CD4-positive, alpha-beta T cell treated with Interleukin-12 subunit alpha and Interleukin-12 subunit beta, for 1 hour (primary cell): ENCODE results near the gene NRXN2.
"Not testable (repeated sequence)": the region's sequence is repeated elsewhere in the genome, so short reads cannot be mapped to it uniquely, and the experiment has no call there.

ENCODE experiments used
- DNase-seq: peaks from one replicate; pipeline ENCODE4 v3.0.0-alpha.2; 2020

The NRXN2 gene

GRCh38 chr11:64601605-64602465 is 121.2 kb downstream of the NRXN2 start:
- DNase-seq: no peak

DNA sequence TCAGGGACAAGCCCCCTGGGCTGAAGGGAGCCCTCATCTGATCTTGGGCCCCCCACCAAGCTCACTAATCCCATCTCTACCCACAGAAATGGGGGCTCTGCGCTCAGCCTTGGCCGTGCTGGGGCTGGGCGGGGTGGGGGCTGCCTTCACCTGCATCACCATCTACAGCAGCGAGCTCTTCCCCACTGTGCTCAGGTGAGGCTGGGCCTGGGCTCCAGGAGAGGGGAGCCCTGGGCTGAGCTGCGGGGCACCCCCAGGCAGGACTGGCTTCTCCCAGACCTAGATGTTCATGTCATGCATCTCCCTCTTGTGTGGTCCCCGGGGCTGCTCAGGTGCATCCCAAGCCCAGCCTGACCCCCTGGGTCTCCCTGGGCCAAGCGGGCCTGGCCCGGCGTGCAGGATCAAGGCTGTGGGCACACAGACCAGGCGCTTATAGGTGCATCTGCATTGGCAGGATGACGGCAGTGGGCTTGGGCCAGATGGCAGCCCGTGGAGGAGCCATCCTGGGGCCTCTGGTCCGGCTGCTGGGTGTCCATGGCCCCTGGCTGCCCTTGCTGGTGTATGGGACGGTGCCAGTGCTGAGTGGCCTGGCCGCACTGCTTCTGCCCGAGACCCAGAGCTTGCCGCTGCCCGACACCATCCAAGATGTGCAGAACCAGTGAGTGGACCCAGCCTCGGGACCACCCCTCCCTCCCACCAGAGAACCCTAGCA is 122.6 kb downstream of the NRXN2 start:
- DNase-seq: no peak

GRCh38 chr11:64599698-64600211 is 123.2 kb downstream of the NRXN2 start:
- DNase-seq: no peak

- DNase-seq: no peak
Measured at GRCh38 chr11:64598797-64599697, 124.0 kb downstream of the NRXN2 start.

DNA sequence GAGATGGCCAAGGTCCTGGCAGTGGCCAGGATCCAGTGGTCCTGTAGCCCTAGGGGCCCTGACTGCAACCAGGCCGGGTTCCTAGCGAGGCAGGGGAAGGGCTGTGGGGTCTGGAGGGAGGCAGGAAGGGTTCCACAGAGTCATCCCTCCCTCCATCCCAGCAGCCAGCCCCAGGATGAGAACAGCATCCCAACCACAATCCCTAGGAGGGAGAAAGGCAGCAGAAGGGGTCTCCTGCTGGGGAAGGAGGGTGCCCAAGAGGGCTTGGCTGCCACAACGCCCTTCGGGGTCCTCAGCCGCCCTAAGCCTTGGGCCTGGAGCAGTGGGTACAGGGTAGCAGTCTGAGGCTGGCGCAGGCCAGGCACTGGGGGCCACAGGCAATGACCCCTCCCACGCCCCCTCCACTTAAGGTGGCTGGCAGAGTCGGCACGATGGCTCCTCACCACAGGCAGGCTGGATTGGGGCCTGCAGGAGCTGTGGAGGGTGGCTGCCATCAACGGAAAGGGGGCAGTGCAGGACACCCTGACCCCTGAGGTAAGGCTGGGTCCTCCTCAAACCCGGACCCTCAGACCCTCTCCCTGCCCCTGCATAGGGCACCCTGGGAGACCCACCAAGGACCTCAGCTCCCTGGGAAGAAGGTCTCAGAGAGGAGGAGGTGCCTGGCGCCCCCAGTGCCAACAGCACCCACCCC is 124.7 kb downstream of the NRXN2 start:
- DNase-seq: no peak

DNA sequence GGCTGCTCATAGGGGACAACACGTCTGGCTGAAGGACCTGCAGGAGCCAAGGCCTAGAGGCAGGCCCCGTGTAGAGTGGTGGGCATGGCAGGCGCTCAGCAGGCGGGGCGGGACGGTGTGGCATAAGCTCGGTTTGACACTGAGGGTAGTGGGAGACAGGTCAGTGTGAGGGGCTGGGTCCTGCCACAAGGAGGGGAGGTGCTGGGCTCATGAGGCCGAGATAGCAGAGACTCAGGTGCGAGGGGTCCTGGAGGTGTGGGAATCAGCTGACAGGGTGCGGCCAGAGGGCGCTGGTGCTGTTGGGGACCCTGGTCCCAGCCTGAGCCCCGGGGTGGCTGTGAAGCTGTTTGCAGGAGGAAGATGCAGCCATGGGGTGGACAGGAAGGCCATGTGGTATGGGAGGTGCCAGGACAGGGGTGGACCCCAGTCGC is 125.3 kb downstream of the NRXN2 start:
- DNase-seq: no peak

GRCh38 chr11:64595922-64596321 is 127.1 kb downstream of the NRXN2 start:
- not testable (repeated sequence) for DNase-seq

DNA sequence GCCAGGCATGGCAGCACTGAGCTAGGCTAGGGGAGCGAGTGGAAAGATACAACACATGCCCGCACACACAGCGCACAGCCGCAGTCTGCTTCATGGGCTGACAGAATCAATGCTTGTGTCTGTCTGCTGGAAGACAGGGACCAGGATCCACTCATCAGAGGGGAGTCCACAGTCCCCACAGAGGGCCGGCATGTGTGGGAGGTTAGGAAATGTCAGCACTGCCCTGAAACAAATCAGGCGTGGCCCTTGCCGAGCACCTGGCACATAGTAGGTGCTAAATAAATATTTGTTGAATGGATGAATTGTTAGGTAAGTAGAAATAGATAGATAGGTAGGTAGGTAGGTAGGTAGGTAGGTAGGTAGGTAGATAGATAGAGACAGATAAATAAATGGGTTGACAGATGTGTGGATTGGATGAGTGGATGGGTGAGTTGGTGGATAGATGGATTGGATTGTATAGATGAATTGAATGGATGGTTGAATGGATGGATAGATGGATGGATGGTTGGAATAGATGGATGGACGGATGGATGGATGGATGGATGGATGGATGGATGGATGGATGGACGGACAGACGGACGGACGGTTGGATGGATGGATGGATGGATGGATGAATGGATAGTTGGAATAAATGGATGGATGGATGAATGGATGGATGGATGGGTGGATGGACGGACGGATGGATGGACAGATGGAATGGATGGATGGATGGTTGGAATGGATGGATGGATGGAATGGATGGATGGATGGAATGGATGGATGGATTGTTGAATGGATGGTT is 128.6 kb downstream of the NRXN2 start:
- no peak for DNase-seq

DNA sequence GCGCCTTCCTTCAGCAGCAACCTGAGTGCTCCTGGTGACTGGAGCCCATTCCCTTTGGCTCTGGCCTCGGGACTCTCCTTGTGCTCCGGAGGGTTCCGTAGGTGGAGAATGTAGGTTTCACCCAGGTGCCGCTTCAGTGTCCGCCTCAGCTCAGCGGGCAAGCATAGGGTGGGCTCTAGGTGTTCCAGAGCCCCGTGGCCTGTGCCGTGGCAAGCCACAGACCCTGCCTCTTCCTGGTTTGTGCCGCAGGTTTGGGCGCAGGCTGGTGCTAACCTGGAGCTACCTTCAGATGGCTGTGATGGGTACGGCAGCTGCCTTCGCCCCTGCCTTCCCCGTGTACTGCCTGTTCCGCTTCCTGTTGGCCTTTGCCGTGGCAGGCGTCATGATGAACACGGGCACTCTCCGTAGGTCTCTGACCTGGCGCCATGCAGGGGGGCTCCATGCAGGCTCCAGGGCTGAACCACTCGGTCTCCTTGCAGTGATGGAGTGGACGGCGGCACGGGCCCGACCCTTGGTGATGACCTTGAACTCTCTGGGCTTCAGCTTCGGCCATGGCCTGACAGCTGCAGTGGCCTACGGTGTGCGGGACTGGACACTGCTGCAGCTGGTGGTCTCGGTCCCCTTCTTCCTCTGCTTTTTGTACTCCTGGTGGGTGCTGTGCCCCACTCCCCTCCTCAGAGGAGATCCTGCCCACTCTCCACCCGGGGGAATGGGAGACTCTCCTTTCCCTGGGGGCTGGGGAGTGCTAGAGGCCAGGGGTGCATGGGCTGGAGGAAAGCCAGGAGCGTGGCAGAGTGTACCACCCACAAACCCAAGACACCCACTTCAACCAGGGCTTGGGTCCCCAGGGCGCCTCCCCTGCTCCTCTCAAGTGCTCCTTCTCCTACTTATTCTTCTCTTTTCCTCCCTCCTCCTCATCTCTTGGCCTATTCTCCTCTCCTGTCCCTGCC is 129.6 kb downstream of the NRXN2 start:
- no peak for DNase-seq

- no peak for DNase-seq
Measured at GRCh38 chr11:64592656-64593055, 130.3 kb downstream of the NRXN2 start.

GRCh38 chr11:64592234-64592615 is 130.8 kb downstream of the NRXN2 start:
- no peak for DNase-seq

DNA sequence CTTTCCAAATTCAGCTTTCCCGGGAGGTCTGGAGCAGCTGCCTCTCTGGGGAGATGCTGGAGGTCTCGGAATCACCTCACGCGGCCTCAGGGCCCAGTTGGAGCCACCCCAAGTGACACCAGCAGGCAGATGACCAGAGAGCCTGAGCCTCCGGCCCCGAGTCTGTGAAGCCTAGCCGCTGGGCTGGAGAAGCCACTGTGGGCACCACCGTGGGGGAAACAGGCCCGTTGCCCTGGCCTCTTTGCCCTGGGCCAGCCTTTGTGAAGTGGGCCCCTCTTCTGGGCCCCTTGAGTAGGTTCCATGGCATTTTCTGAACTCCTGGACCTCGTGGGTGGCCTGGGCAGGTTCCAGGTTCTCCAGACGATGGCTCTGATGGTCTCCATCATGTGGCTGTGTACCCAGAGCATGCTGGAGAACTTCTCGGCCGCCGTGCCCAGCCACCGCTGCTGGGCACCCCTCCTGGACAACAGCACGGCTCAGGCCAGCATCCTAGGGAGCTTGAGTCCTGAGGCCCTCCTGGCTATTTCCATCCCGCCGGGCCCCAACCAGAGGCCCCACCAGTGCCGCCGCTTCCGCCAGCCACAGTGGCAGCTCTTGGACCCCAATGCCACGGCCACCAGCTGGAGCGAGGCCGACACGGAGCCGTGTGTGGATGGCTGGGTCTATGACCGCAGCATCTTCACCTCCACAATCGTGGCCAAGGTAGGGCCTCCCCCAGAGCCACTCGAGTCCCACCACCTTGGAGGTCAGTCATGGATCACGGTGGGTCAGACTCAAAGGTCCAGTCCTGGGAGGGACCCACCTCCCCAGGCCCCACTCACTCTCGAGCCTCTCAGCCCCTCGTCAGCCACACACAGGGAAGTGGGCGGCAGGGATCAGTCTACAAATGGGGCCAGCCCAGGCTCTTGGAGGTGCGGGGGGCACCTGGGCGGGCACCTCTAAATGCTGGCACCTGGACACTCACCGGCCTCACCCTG is 131.5 kb downstream of the NRXN2 start:
- DNase-seq: no peak

DNA sequence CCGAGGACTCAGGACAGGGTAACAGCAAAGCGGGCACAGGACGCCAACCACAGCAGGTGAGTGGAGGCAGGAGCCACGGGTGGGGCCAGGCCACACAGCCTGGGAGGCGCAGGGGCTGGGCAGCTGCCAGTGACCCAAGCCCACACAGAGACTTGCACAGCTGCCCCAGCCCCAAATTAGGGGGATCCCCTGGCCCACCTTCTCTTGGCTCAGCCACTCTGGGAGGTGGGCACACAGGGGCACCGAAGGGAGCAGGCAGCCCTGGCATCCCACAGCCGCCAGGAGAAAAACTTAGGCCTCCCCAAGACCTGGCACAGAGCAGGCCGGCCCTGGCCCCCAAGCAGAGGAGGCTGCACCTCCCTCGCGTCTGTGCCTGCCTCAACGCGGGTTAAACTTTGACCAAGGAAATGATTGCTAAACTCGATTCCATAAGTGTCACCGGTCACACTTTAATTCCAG is 132.2 kb downstream of the NRXN2 start, which contains the start of gene SLC22A12:
SLC22A12 (plus strand) TSS at position 458 of the 459 bp plus-strand sequence. CDS start 337 bp downstream, outside the sequence.
- DNase-seq: no peak

- DNase-seq: no peak
Measured at GRCh38 chr11:64588701-64589100, 134.3 kb downstream of the NRXN2 start.

DNA sequence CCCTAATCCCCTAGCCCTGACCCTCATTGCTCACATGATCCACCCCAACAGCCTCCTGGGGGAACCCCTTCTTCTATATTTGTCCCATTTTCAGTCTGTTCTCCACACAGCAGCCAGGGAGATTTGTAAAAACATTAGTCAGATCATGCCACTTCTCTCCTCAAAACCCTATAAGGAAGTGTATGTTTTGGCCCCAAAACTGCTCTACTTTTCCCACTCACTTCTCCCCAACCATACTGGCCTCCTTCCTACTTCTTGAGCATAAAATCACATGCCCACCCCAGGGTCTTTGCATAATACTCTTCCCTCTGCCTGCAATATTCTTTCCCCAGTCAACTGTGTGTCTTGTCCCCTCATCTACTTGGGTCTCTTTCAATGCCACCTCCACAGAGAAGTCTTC is 136.6 kb downstream of the NRXN2 start:
- no peak for DNase-seq

DNA sequence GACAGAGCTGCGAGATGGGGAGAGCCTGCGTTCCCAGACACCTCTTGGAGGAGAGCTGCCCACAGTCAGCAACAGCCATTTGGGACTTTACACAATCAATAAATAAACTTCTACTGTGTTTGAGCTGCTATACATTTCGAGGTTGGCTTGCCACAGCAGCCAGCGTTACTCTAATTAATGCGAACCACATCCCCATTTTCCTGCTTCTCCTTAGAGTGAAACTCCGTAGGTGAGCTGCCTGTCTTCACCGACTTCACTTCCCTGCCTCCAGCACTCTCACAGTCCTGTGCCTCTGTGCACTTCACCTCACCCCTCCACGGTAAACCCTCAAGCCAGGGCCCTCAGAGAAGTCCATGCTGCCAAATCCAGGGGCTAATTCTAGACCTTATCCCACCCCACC is 137.8 kb downstream of the NRXN2 start:
- DNase-seq: no peak

- DNase-seq: no peak
Measured at GRCh38 chr11:64583296-64584262, 139.4 kb downstream of the NRXN2 start.

DNA sequence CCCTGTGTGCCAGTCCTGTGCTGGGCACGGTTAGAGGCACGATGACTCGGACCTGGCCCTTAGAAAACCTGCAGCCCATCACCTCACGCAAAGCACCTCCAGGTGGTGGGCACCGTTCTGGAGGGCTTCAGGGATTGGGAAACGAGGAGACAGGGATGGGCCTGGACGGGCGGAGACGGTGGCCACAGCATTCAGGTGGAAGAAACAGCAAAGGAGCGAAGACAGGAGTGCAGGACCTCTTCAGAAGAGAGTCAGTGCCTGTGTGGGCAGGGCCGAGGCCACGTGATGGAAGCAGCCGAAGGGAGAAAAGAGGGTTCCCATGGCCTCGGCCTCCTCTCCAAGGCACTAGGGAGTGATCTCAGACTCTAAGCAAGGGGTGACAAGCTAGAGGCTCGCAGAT is 140.1 kb downstream of the NRXN2 start:
- no peak for DNase-seq
